Osteocyte (in vitro differentiated cells): ENCODE measurements around the gene NUBP2. TPM values are rescaled to one million over a fixed set of nuclear protein-coding genes. Genes with fewer than 3 reads are reported as not detected.

Experiments
- DNase-seq: peaks from one replicate; pipeline ENCODE4 v3.0.0; 2021; ENCODE audit warnings: mixed read lengths; ENCODE audit not compliant: unreplicated experiment; ENCODE audit errors: extremely low spot score
- H3K27ac Mint-ChIP-seq: one replicate; pipeline ENCODE4 v1.8.0; 2021; ENCODE audit warnings: mild to moderate bottlenecking, mixed read lengths; ENCODE audit not compliant: unreplicated experiment
- H3K27me3 Mint-ChIP-seq: one replicate; pipeline ENCODE4 v1.8.0; 2021; ENCODE audit warnings: mixed read lengths; ENCODE audit not compliant: unreplicated experiment
- H3K36me3 Mint-ChIP-seq: one replicate; pipeline ENCODE4 v1.8.0; 2021; ENCODE audit warnings: mixed read lengths; ENCODE audit not compliant: unreplicated experiment
- H3K4me1 Mint-ChIP-seq: one replicate; pipeline ENCODE4 v1.8.0; 2021; ENCODE audit warnings: mixed read lengths; ENCODE audit not compliant: unreplicated experiment
- H3K4me3 Mint-ChIP-seq: one replicate; pipeline ENCODE4 v1.8.0; 2021; ENCODE audit warnings: mild to moderate bottlenecking, moderate library complexity, mixed read lengths; ENCODE audit not compliant: unreplicated experiment
- H3K9me3 Mint-ChIP-seq: one replicate; pipeline ENCODE4 v1.8.0; 2021; ENCODE audit warnings: mixed read lengths; ENCODE audit not compliant: unreplicated experiment
- total RNA-seq: library from RNA; stranded (reverse); gene quantifications from 2 replicates; pipeline ENCODE4 v1.2.1, GENCODE V29; 2021
- TF ChIP-seq, protein P1 (sequence below): fragments of 200-600 bp; sonication (generic); IDR thresholded peaks from 2 replicates; pipeline ENCODE4 v1.5.0; 2021; ENCODE audit warnings: antibody characterized with exemption, mild to moderate bottlenecking, moderate library complexity

Gene NUBP2
- total RNA-seq, 1 donor from 2014 or later = 56.3 TPM

- Mint-ChIP-seq H3K4me3 (no peak overlapping the region), H3K9me3 (no peaks in the 10 kb centered on the region), H3K27ac (no peak overlapping the region), H3K36me3 (peaks cover 5% of the 10 kb centered on the region), H3K4me1 (peaks cover 3% of the 10 kb centered on the region), H3K27me3 (no peaks in the 10 kb centered on the region)
- DNase-seq = no peak
- TF ChIP-seq, protein P1, sequence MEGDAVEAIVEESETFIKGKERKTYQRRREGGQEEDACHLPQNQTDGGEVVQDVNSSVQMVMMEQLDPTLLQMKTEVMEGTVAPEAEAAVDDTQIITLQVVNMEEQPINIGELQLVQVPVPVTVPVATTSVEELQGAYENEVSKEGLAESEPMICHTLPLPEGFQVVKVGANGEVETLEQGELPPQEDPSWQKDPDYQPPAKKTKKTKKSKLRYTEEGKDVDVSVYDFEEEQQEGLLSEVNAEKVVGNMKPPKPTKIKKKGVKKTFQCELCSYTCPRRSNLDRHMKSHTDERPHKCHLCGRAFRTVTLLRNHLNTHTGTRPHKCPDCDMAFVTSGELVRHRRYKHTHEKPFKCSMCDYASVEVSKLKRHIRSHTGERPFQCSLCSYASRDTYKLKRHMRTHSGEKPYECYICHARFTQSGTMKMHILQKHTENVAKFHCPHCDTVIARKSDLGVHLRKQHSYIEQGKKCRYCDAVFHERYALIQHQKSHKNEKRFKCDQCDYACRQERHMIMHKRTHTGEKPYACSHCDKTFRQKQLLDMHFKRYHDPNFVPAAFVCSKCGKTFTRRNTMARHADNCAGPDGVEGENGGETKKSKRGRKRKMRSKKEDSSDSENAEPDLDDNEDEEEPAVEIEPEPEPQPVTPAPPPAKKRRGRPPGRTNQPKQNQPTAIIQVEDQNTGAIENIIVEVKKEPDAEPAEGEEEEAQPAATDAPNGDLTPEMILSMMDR = no peak
Measured at GRCh38 chr16:1789643-1790045, 6.9 kb downstream of the NUBP2 start.

GRCh38 chr16:1790261-1790610, 7.5 kb downstream of the NUBP2 start:
- Mint-ChIP-seq H3K36me3 (peaks cover 5% of the 10 kb centered on the region), H3K4me1 (no peaks in the 10 kb centered on the region), H3K4me3 (no peak overlapping the region), H3K9me3 (no peaks in the 10 kb centered on the region), H3K27me3 (no peaks in the 10 kb centered on the region), H3K27ac (no peak overlapping the region)
- DNase-seq = no peak
- TF ChIP-seq, protein P1 = no peak

- no peaks in the 10 kb centered on the region for H3K9me3 Mint-ChIP-seq
- TF ChIP-seq, protein P1 = no peak
- DNase-seq = peak; percentile 84
- no peaks in the 10 kb centered on the region for H3K4me1 Mint-ChIP-seq
- no peaks in the 10 kb centered on the region for H3K27me3 Mint-ChIP-seq
- no peak overlapping the region for H3K4me3 Mint-ChIP-seq
- peaks cover 5% of the 10 kb centered on the region for H3K36me3 Mint-ChIP-seq
- no peak overlapping the region for H3K27ac Mint-ChIP-seq
Measured at GRCh38 chr16:1790611-1791255, 8.0 kb downstream of the NUBP2 start.

- peak; percentile 83 for DNase-seq
- TF ChIP-seq, protein P1 = no peak
- peaks cover 5% of the 10 kb centered on the region for H3K36me3 Mint-ChIP-seq
- H3K4me1 Mint-ChIP-seq = no peaks in the 10 kb centered on the region
- H3K27me3 Mint-ChIP-seq = no peaks in the 10 kb centered on the region
- H3K27ac Mint-ChIP-seq = no peak overlapping the region
- no peak overlapping the region for H3K4me3 Mint-ChIP-seq
- H3K9me3 Mint-ChIP-seq = no peaks in the 10 kb centered on the region
Measured at GRCh38 chr16:1791256-1791942, 8.6 kb downstream of the NUBP2 start.

- H3K9me3 Mint-ChIP-seq = no peaks in the 10 kb centered on the region
Measured at GRCh38 chr16:1791943-1792812, 9.4 kb downstream of the NUBP2 start.

More at GRCh38 chr16:1791943-1792812, 9.4 kb downstream of the NUBP2 start:
- no peaks in the 10 kb centered on the region for H3K4me1 Mint-ChIP-seq
- no peak overlapping the region for H3K4me3 Mint-ChIP-seq
- H3K27me3 Mint-ChIP-seq = no peaks in the 10 kb centered on the region
- H3K36me3 Mint-ChIP-seq = peaks cover 4% of the 10 kb centered on the region
- TF ChIP-seq, protein P1 = no peak
- DNase-seq = peak; percentile 84
- no peak overlapping the region for H3K27ac Mint-ChIP-seq
